ENCODE measurements around the gene SRMS. TPM values are rescaled to one million over a fixed set of nuclear protein-coding genes. Genes with fewer than 3 reads are reported as not detected.

SRMS gene
- total and polyA plus RNA-seq, 10 donors = 0.07 to 1.5 (median 0.78) TPM; not detected in 2

GRCh38 chr20:63533388-63533787 is 14.2 kb downstream of the SRMS start:
- 71 to 90% (median 79%) methylated on average over 13 to 14 of the region's 14 CpGs for WGBS, 5 donors
- no peak for DNase-seq
- no peak for TF ChIP-seq POLR2A (IDR thresholded peaks at IDR 0.05)
- TF ChIP-seq POLR2AphosphoS5 (IDR thresholded peaks at IDR 0.05) = no peak
- TF ChIP-seq CTCF (IDR thresholded peaks at IDR 0.05 in 8 of 11, conservative IDR thresholded peaks at IDR 0.05 in 3 of 11) = no peak
- H3K4me3 ChIP-seq = no peak overlapping the region
- H3K27me3 ChIP-seq (replicated peaks in 1 of 7) = peaks cover 0 to 24% (median 0%) of the 10 kb centered on the region in 7 donors
- intact Hi-C loops (cut with DNase I; ENCODE audit: low total_unique reads) = loop anchor here (10.0 kb wide), 1 partner anchor 121 kb away; the partner anchor contains the start of genes RTEL1 and STMN3
- no peaks in the 10 kb centered on the region for H3K36me3 ChIP-seq
- peaks cover 12 to 40% (median 30%) of the 10 kb centered on the region in 6 donors for H3K4me1 ChIP-seq
- H3K27ac ChIP-seq = no peak overlapping the region
- no peaks in the 10 kb centered on the region for H3K9me3 ChIP-seq

- no peaks in the 10 kb centered on the region for H3K9me3 ChIP-seq
- TF ChIP-seq POLR2A (IDR thresholded peaks at IDR 0.05) = no peak
- peak in 1 of 3 donors; percentile 16 for TF ChIP-seq POLR2AphosphoS5 (IDR thresholded peaks at IDR 0.05)
- no peak for TF ChIP-seq CTCF (IDR thresholded peaks at IDR 0.05 in 8 of 11, conservative IDR thresholded peaks at IDR 0.05 in 3 of 11)
- no peaks in the 10 kb centered on the region for H3K36me3 ChIP-seq
- H3K27ac ChIP-seq = no peak overlapping the region
- WGBS, 5 donors = 69 to 78% (median 76%) methylated on average over 15 to 24 of the region's 24 CpGs
- H3K4me3 ChIP-seq = no peak overlapping the region
- peaks cover 0 to 24% (median 0%) of the 10 kb centered on the region in 7 donors for H3K27me3 ChIP-seq (replicated peaks in 1 of 7)
- intact Hi-C loops (cut with DNase I; ENCODE audit: low total_unique reads) = loop anchor here (10.0 kb wide), 1 partner anchor 122 kb away; the partner anchor contains the start of genes RTEL1 and STMN3
- peaks cover 11 to 31% (median 22%) of the 10 kb centered on the region in 6 donors for H3K4me1 ChIP-seq
- peak; percentile 62 for DNase-seq
These were observed 15.0 kb downstream of the SRMS start for GRCh38 chr20:63532449-63532971.

GRCh38 chr20:63531686-63532448 is 15.7 kb downstream of the SRMS start:
- no peak for DNase-seq
- no peak for TF ChIP-seq POLR2AphosphoS5 (IDR thresholded peaks at IDR 0.05)
- no peak for TF ChIP-seq CTCF (IDR thresholded peaks at IDR 0.05 in 8 of 11, conservative IDR thresholded peaks at IDR 0.05 in 3 of 11)
- TF ChIP-seq POLR2A (IDR thresholded peaks at IDR 0.05) = no peak
- 80 to 87% (median 85%) methylated on average over 27 of the region's 27 CpGs for WGBS, 5 donors
- Histone ChIP-seq H3K4me3 (no peak overlapping the region), H3K27me3 (replicated peaks in 1 of 7) (peaks cover 0 to 24% (median 0%) of the 10 kb centered on the region in 7 donors), H3K9me3 (no peaks in the 10 kb centered on the region), H3K36me3 (no peaks in the 10 kb centered on the region), H3K4me1 (peaks cover 5 to 25% (median 15%) of the 10 kb centered on the region in 6 donors), H3K27ac (no peak overlapping the region)
- intact Hi-C loops (cut with DNase I; ENCODE audit: low total_unique reads) = loop anchor here (10.0 kb wide), 1 partner anchor 123 kb away; the partner anchor contains the start of genes RTEL1 and STMN3

- Histone ChIP-seq H3K36me3 (no peaks in the 10 kb centered on the region), H3K9me3 (no peaks in the 10 kb centered on the region), H3K4me3 (no peak overlapping the region), H3K27me3 (replicated peaks in 1 of 7) (peaks cover 0 to 24% (median 0%) of the 10 kb centered on the region in 7 donors), H3K27ac (no peak overlapping the region), H3K4me1 (peaks cover 0 to 22% (median 8%) of the 10 kb centered on the region in 6 donors)
- WGBS, 5 donors = 80 to 85% (median 81%) methylated on average over 8 to 14 of the region's 14 CpGs
- TF ChIP-seq POLR2A (IDR thresholded peaks at IDR 0.05) (no peak), POLR2AphosphoS5 (IDR thresholded peaks at IDR 0.05) (no peak), CTCF (IDR thresholded peaks at IDR 0.05 in 8 of 11, conservative IDR thresholded peaks at IDR 0.05 in 3 of 11) (no peak)
- DNase-seq = peak; percentile 59
- intact Hi-C loops (cut with DNase I; ENCODE audit: low total_unique reads) = loop anchor here (10.0 kb wide), 1 partner anchor 124 kb away; the partner anchor contains the start of genes RTEL1 and STMN3
These were observed 16.8 kb downstream of the SRMS start for GRCh38 chr20:63530788-63531160.

All from spleen (tissue), 11 donors.